Muscle of leg (tissue), 11 donors: ENCODE data around the gene IFI27L1. TPM values are rescaled to one million over a fixed set of nuclear protein-coding genes. Genes with fewer than 3 reads are reported as not detected.

Experiments used
- DNase-seq: peaks from one replicate; pipeline ENCODE4 v3.0.0; 2013
- H3K27ac ChIP-seq: one replicate; pipeline ENCODE4 v1.5.1; 2013; ENCODE audit warnings: mild to moderate bottlenecking, low read length, control low read depth
- H3K27me3 ChIP-seq: one replicate; pipeline ENCODE4 v1.6.1; 2013; ENCODE audit warnings: low read length; ENCODE audit not compliant: control insufficient read depth, insufficient read depth
- H3K36me3 ChIP-seq: one replicate; pipeline ENCODE4 v1.6.1; 2013; ENCODE audit warnings: low read length; ENCODE audit not compliant: control insufficient read depth, insufficient read depth
- H3K4me1 ChIP-seq: one replicate; pipeline ENCODE4 v1.6.1; 2013; ENCODE audit warnings: low read length; ENCODE audit not compliant: control insufficient read depth, insufficient read depth
- H3K4me3 ChIP-seq: one replicate; pipeline ENCODE4 v1.5.1; 2013; ENCODE audit warnings: low read length, control low read depth
- H3K9me3 ChIP-seq: replicated peaks from 2 replicates; pipeline ENCODE4 v1.6.1; 2013; ENCODE audit warnings: low read depth, low read length; ENCODE audit not compliant: control insufficient read depth
- WGBS: methylation state at CpG from one replicate; pipeline ENCODE4 v1.1.5; 2013; ENCODE audit warnings: missing lambda C conversion rate; ENCODE audit not compliant: insufficient coverage; 5-methylcytosine and 5-hydroxymethylcytosine counted together
- polyA plus RNA-seq, 8 donors: library from polyadenylated mRNA; unstranded; fragments of 120-200 nt; gene quantifications; one replicate each; pipeline versions ENCODE4 v1.2.1 to v1.2.3, GENCODE V29; 2013; ENCODE audit warnings: inconsistent platforms in 1 of 8, low replicate concordance in 1 of 8; ENCODE audit not compliant: insufficient read length in 8 of 8, insufficient read depth in 1 of 8
- total RNA-seq: library from RNA; stranded (reverse); fragments of 120-200 nt; gene quantifications from one replicate; pipeline ENCODE4 v1.2.4, GENCODE V29; 2013

The IFI27L1 gene
- total and polyA plus RNA-seq, 9 donors, result 10.0 to 19.8 (median 15.0) TPM

DNA sequence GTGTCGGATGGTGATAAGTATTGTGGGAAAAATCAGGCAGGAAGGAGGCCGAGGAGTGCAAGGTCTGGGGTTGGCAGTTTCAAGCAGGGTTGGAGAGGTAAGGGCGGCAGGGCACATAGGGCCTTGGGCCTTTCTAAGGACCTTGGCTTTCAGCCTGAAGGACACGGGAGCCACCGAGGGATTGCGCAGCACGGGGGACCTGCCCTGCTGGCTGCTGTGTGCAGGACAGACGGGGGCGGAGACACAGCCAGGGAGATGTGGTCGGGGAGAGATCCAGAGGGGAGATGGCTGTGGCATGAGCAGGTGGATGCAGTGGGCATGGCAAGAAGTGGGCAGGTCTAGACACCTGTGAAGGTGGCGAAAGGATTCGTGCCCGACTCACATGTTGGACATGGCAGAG lies 40.3 kb upstream of the IFI27L1 start:
- no peak overlapping the region for H3K4me3 ChIP-seq
- no peaks in the 10 kb centered on the region for H3K9me3 ChIP-seq
- peaks cover 23% of the 10 kb centered on the region for H3K36me3 ChIP-seq
- WGBS, result 85% methylated on average over 9 of the region's 13 CpGs
- H3K4me1 ChIP-seq, result peaks cover 9% of the 10 kb centered on the region
- H3K27ac ChIP-seq, result no peak overlapping the region
- H3K27me3 ChIP-seq, result no peaks in the 10 kb centered on the region
- DNase-seq, result no peak

- H3K4me3 ChIP-seq, result no peak overlapping the region
- 61% methylated on average over 18 of the region's 18 CpGs for WGBS
- peaks cover 9% of the 10 kb centered on the region for H3K4me1 ChIP-seq
- H3K9me3 ChIP-seq, result no peaks in the 10 kb centered on the region
- no peaks in the 10 kb centered on the region for H3K27me3 ChIP-seq
- peaks cover 32% of the 10 kb centered on the region for H3K36me3 ChIP-seq
- no peak overlapping the region for H3K27ac ChIP-seq
- DNase-seq, result peak; percentile 31
These were observed 39.4 kb upstream of the IFI27L1 start for GRCh38 chr14:94041551-94042346.

DNA sequence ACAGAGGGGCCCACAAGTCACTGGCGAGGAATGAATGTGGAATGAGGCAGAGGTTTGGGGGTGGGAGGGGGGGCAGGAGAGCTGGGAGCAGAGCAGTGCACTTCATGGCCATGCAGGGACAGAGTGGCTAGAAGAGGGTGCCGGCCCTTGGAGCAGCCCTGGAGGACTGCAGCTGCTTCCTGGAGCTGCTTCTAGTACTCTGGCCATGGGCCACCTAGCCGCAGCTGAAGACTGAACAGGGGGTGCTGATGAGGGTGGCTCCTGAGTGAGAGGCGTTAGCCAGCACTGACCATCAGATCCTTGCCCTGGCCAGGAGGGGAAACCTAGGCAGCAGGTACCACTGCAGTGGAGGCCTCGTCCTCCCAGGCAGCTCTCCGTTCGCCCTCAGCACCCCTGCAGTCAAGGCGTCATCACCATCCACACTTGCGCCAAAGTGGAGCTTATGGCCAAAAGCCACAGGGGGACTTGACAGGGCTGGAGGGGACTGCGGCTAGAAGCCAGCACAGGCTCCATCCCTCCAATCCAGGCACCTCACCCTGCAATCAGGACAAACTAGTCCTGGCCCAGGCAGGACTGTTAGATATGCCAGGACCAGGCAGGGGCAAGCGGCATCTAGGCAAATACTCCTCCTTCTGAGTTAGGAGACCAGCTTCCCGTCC lies 38.5 kb upstream of the IFI27L1 start:
- no peak overlapping the region for H3K27ac ChIP-seq

DNA sequence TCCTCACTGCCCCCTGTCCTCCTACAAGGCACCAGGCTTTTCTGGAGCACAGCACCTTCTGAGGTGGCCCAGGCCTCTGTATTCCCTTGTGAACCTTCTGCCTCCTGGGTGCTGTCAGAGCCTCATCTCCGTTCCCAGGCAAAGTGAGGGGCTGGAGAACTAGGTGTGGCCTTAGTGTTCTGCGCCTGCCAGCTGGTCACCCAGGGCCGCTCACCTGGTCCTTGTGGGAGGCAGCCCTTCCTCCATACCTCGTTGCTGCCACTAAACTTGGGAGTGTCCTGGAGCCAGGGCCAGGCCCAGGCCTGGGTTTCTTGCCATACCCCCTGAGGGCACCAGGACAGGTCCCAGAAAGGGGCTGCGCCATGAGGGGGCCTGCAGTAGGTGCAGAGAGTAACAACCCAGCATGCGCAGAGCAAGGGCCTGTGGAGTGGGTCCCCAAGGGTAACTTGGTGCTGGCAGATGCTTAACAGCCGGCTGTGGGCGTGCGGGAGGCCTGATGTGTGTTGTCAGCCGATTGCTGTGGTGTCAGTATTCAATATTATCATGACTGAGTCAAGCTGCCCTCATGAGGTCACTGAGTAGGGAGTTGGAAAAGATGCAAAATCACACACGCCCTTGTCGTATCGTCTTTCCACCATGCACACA lies 37.9 kb upstream of the IFI27L1 start:
- 79% methylated on average over 6 of the region's 13 CpGs for WGBS
- DNase-seq, result no peak
- peaks cover 9% of the 10 kb centered on the region for H3K4me1 ChIP-seq
- H3K27me3 ChIP-seq, result no peaks in the 10 kb centered on the region
- no peak overlapping the region for H3K4me3 ChIP-seq
- peaks cover 47% of the 10 kb centered on the region for H3K36me3 ChIP-seq
- no peak overlapping the region for H3K27ac ChIP-seq
- H3K9me3 ChIP-seq, result no peaks in the 10 kb centered on the region

More for the DNA sequence above, 38.5 kb upstream of the IFI27L1 start:
- Histone ChIP-seq H3K9me3 (no peaks in the 10 kb centered on the region), H3K4me3 (no peak overlapping the region), H3K27me3 (no peaks in the 10 kb centered on the region), H3K4me1 (peaks cover 9% of the 10 kb centered on the region), H3K36me3 (peaks cover 41% of the 10 kb centered on the region)
- WGBS, result 55% methylated on average over 10 of the region's 12 CpGs
- peak; percentile 34 for DNase-seq

DNA sequence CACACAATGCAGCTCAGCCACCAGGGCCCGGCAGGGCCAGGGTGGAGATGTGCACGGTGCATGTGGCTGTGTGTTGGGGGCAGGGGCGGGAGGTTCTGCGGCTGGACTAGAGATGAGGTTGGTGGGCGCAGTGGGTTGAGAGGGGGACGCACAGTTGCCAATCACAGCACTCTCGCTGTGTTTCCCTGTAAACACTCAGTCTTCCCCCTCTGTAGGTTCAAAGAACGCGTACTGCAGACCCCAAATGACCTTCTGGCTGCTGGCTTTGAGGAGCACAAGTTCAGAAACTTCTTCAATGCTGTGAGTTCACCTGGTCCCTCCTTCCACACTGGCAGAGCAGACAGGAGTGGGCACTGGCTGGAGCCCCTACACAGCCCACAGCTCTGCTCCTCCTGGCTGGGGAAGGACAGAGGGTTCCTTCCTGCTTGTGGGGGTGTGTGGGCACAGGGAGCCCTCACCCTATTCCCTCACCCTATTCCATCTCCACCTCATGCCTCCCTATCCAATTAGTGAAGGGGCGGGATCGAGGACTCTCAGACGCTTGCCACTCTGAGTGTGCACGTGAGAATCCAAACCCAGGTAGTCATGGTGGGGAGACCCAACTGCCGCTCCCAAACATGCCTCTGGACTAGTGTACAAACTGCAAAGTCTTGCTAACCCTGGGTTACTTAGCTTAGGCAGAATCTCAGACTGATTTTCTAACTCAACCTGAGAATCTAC lies 37.2 kb upstream of the IFI27L1 start:
- 83% methylated on average over 11 of the region's 14 CpGs for WGBS

DNA sequence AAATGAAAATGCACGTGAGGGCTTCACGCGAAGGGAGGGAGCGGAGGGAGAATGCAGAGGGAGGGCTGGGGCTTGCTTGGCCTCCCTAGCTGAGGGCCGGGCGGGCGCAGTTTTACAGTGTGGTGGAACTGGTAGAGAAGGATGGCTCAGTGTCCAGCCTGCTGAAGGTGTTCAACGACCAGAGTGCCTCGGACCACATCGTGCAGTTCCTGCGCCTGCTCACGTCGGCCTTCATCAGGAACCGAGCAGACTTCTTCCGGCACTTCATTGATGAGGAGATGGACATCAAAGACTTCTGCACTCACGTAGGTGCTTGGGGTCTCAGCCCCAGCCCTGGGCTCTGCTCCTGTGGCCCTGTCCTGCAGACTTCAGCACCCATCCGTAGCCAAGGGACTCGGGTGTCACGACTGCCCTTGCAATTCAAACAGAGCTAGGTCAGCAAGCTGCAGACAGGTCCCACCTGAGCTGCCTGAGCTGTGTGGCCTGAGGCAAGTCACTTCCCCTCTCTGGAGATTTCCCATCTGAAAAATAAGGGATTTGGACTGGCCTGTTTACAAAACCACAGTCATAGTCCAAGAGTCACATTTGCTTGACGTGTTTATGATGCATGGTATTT lies 36.5 kb upstream of the IFI27L1 start:
- 79% methylated on average over 19 of the region's 20 CpGs for WGBS

More for the DNA sequence above, 37.2 kb upstream of the IFI27L1 start:
- H3K9me3 ChIP-seq, result no peaks in the 10 kb centered on the region
- peaks cover 54% of the 10 kb centered on the region for H3K36me3 ChIP-seq
- no peak overlapping the region for H3K27ac ChIP-seq
- no peaks in the 10 kb centered on the region for H3K27me3 ChIP-seq
- peaks cover 9% of the 10 kb centered on the region for H3K4me1 ChIP-seq
- DNase-seq, result no peak
- H3K4me3 ChIP-seq, result no peak overlapping the region

DNA sequence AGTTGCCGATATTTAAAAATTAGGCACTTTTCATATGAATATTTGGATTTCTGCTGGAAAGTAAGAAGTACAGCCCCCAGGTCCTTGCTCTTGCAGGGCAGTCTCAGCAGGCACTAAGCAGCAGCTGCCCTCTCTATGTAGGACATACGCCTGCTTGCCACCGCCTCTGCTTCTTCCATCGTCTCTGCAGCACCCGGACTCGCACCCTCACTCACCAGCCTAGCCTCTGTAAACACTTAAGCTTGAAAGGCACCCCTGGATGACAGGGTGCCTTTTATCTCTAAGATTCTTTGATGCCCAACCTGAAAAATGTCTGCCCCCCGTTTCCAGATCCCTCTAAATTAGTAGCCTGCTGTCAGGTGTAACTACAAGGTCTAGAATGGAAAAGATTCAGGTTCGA lies 36.0 kb upstream of the IFI27L1 start:
- Histone ChIP-seq H3K27ac (no peak overlapping the region), H3K4me3 (no peak overlapping the region), H3K4me1 (peaks cover 9% of the 10 kb centered on the region), H3K36me3 (peaks cover 66% of the 10 kb centered on the region), H3K27me3 (no peaks in the 10 kb centered on the region), H3K9me3 (no peaks in the 10 kb centered on the region)
- WGBS, result 100% methylated on average over 4 of the region's 8 CpGs
- DNase-seq, result no peak

More for the DNA sequence above, 36.5 kb upstream of the IFI27L1 start:
- H3K4me1 ChIP-seq, result peaks cover 9% of the 10 kb centered on the region
- no peaks in the 10 kb centered on the region for H3K9me3 ChIP-seq
- no peaks in the 10 kb centered on the region for H3K27me3 ChIP-seq
- H3K4me3 ChIP-seq, result no peak overlapping the region
- no peak for DNase-seq
- H3K27ac ChIP-seq, result no peak overlapping the region
- H3K36me3 ChIP-seq, result peaks cover 61% of the 10 kb centered on the region

DNA sequence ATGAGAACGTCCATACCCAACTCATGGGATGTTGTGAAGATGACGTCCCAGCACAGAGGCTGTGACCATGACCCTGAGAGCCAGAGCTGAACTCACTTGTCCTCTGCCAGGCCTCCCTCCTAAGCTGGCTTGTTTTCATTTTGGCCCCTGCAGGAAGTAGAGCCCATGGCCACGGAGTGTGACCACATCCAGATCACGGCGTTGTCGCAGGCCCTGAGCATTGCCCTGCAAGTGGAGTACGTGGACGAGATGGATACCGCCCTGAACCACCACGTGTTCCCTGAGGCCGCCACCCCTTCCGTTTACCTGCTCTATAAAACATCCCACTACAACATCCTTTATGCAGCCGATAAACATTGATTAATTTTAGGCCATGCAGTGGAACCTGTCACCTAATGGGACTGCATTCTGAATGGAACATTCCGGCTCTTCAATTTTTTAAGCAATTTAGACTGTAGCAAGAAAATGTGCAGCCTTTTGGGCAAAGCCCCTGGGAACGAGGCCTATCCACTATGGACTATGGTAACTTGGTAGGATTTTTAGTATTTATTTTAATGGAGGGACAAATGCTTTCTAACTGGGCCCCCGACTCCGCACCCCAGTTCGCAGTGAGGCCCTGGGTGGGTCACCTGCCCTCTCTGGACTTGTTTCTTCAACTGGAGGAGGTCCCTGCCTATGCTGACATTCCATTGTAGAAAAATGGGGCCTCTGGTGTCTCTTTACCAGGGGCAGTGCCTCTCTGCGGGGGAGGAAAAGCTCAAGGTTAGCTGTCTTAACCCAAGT lies 35.4 kb upstream of the IFI27L1 start:
- DNase-seq, result no peak
- Histone ChIP-seq H3K9me3 (no peaks in the 10 kb centered on the region), H3K27me3 (no peaks in the 10 kb centered on the region), H3K36me3 (peaks cover 73% of the 10 kb centered on the region), H3K4me1 (peaks cover 9% of the 10 kb centered on the region), H3K4me3 (no peak overlapping the region), H3K27ac (no peak overlapping the region)
- WGBS, result 87% methylated on average over 17 of the region's 19 CpGs

- H3K4me1 ChIP-seq, result peaks cover 5% of the 10 kb centered on the region
- peaks cover 80% of the 10 kb centered on the region for H3K36me3 ChIP-seq
- H3K27ac ChIP-seq, result no peak overlapping the region
- H3K27me3 ChIP-seq, result no peaks in the 10 kb centered on the region
- H3K4me3 ChIP-seq, result no peak overlapping the region
- no peaks in the 10 kb centered on the region for H3K9me3 ChIP-seq
- no peak for DNase-seq
- WGBS, result no CpG with 5 or more reads among the region's 7 CpGs
These were observed 34.3 kb upstream of the IFI27L1 start for GRCh38 chr14:94046696-94047250.
